Activated CD4-positive, alpha-beta T cell treated with anti-CD3 and anti-CD28 coated beads, Interleukin-2, amount 50 U/mL, for 4 hours (primary cell): Measurements from ENCODE around the gene SLU7.
"Not testable (repeated sequence)": the region's sequence is repeated elsewhere in the genome, so short reads cannot be mapped to it uniquely, and the experiment has no call there.

Experiments used
- DNase-seq, 2 experiments: peaks; one replicate each; pipeline ENCODE4 v3.0.0-alpha.2; 2020

The SLU7 gene

GRCh38 chr5:160450164-160450932 is 31.5 kb upstream of the SLU7 start:
- no peak for DNase-seq

DNA sequence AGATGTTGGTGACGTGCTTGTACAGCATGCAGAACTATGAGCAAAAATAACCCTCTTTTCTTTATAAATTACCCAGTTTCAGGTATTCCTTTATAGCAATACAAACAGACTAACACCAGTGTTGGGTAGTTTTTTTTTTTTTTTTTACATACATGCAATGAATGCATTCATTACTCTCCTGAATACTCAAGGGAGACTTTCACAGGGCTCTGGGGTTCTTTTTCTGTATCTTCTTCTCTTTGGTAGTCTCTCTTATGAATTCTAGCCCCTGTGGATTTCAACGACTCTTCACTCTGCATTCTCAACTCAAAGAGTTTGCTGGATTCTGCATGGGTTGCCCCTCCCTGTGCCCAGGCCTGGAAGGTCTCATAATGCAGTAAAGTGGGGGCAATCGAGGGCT is 30.6 kb upstream of the SLU7 start:
- no peak for DNase-seq

- no peak for DNase-seq
Observed at GRCh38 chr5:160448886-160449285, 30.0 kb upstream of the SLU7 start.

- DNase-seq, result no peak
Observed at GRCh38 chr5:160445751-160446150, 26.9 kb upstream of the SLU7 start.

- DNase-seq, result no peak
Observed at GRCh38 chr5:160445132-160445531, 26.3 kb upstream of the SLU7 start.

GRCh38 chr5:160444407-160444806 is 25.5 kb upstream of the SLU7 start:
- no peak for DNase-seq

GRCh38 chr5:160442824-160443431 is 24.0 kb upstream of the SLU7 start:
- no peak for DNase-seq

GRCh38 chr5:160441311-160441781 is 22.5 kb upstream of the SLU7 start:
- no peak for DNase-seq

GRCh38 chr5:160439205-160439600 is 20.3 kb upstream of the SLU7 start:
- peak; percentile 88 to 94 for DNase-seq

GRCh38 chr5:160438316-160439204 is 19.7 kb upstream of the SLU7 start:
- DNase-seq, result peak; percentile 45 to 50

GRCh38 chr5:160437271-160437670 is 18.4 kb upstream of the SLU7 start:
- no peak for DNase-seq

GRCh38 chr5:160436661-160437060 is 17.8 kb upstream of the SLU7 start:
- DNase-seq, result not testable (repeated sequence)

- no peak for DNase-seq
Observed at GRCh38 chr5:160436017-160436416, 17.1 kb upstream of the SLU7 start.

- DNase-seq, result no peak
Observed at GRCh38 chr5:160435532-160435931, 16.7 kb upstream of the SLU7 start.

- no peak for DNase-seq
Observed at GRCh38 chr5:160434022-160434531, 15.2 kb upstream of the SLU7 start.

DNA sequence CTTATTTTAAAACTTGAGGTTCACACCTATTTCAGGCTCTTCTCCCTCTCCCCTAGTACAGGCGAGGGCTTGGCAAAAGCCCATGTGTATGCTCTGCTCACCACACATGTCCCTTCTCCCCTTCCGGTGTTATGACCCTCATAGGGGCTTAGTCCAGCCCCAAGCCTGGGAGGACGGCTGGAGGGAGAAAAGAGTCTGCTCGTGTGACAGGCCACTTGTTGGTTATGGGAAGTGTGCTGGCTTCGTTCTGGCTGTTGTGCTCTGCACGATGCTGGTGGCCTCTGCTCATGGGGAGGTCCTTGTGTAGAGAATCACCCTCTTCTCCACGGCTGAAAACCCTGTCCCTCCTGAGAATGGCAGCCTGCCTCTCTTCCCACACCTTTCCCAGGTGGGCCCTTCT is 13.9 kb upstream of the SLU7 start:
- no peak for DNase-seq

- no peak for DNase-seq
Observed at GRCh38 chr5:160432196-160432595, 13.3 kb upstream of the SLU7 start.

- no peak for DNase-seq
Observed at GRCh38 chr5:160427607-160428006, 8.7 kb upstream of the SLU7 start.

GRCh38 chr5:160423099-160423498 is 4.2 kb upstream of the SLU7 start:
- DNase-seq, result no peak

- DNase-seq, result peak; percentile 83 to 85
Observed at GRCh38 chr5:160421625-160422258, 2.9 kb upstream of the SLU7 start, which contains the start of gene PTTG1. TSS of gene PTTG1 (plus strand) at chr5:160421855. CDS start at chr5:160422313, 458 bp downstream.

GRCh38 chr5:160420331-160420610 is 1.4 kb upstream of the SLU7 start:
- no peak for DNase-seq

- DNase-seq, result no peak
Observed at GRCh38 chr5:160419458-160420330, 813 bp upstream of the SLU7 start.
